ENCODE measurements around the gene FILIP1L. TPM values are rescaled to one million over a fixed set of nuclear protein-coding genes. Genes with fewer than 3 reads are reported as not detected.

The FILIP1L gene
- total RNA-seq, 1 experiment from 2014 or later: 29.0 TPM

DNA sequence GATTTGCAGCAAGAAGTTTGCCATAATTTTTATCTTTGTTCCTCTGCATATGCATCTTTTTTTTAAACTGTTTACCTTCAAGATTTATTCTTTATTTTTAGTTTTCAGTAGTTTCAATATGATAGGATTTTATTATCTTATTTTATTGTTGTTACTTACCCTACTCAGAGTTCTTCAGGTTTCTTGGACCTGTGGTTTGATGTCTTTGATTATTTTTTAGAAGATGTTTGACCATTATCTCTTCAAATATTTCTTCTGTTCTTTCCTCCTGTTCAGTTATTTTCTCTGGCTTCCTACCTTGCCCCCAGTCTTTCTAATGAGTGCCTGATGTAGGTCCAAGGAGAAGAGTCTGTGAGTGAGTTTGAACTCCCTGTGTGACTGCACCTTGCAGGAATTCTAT, 137.7 kb downstream of the FILIP1L start:
- no peak for DNase-seq (ENCODE audit: low spot score)

DNA sequence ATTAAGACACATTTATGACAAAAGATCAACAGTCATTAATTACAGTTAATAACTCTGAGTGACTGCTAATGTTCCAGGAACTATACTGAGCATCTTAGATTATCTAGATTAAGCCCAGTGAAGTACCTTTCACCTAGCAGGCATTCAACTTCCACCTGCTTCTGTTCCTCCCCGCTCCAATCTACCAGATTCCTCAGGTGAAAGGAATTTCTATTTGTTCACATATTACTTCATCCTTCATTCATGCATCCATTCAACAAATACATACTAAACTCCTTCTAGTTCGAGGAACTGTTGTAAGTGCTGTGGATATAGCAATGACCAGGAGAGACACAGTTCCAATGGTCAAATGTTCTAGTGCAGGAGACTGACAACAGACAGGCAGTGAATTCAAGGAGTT, 139.3 kb downstream of the FILIP1L start:
- no peak for DNase-seq (ENCODE audit: low spot score)

- DNase-seq (ENCODE audit: low spot score): no peak
These were observed 141.8 kb downstream of the FILIP1L start for GRCh38 chr3:99972380-99973104.

GRCh38 chr3:99971761-99972160, 142.5 kb downstream of the FILIP1L start:
- DNase-seq (ENCODE audit: low spot score): no peak

GRCh38 chr3:99970198-99970597, 144.1 kb downstream of the FILIP1L start:
- no peak for DNase-seq (ENCODE audit: low spot score)

DNA sequence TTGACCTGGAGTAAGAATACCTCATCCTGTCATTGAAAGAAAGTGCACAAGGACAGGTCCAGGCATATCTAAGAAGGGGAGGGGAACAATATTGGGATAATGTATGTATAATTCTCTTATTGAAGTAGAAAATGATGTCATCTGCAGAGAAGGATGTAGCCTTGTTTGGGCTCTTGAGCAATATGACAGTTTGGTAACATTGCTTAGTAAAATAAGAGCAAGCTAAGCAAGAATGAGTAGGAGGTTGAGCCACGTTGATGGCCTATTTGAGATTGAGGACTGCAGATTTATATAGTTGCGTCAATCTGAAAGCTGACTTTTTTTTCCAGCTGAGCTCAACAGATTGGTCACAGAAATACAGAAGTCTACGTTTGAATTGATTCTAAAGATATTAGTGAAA, 145.2 kb downstream of the FILIP1L start:
- no peak for DNase-seq (ENCODE audit: low spot score)

GRCh38 chr3:99967796-99968195, 146.5 kb downstream of the FILIP1L start:
- DNase-seq (ENCODE audit: low spot score): no peak

- DNase-seq (ENCODE audit: low spot score): no peak
These were observed 147.5 kb downstream of the FILIP1L start for GRCh38 chr3:99966662-99967416.

GRCh38 chr3:99965681-99966408, 148.5 kb downstream of the FILIP1L start:
- no peak for DNase-seq (ENCODE audit: low spot score)

- peak; percentile 11 for DNase-seq (ENCODE audit: low spot score)
These were observed 149.2 kb downstream of the FILIP1L start for GRCh38 chr3:99965077-99965476.

GRCh38 chr3:99962703-99963102, 151.6 kb downstream of the FILIP1L start:
- DNase-seq (ENCODE audit: low spot score): no peak

DNA sequence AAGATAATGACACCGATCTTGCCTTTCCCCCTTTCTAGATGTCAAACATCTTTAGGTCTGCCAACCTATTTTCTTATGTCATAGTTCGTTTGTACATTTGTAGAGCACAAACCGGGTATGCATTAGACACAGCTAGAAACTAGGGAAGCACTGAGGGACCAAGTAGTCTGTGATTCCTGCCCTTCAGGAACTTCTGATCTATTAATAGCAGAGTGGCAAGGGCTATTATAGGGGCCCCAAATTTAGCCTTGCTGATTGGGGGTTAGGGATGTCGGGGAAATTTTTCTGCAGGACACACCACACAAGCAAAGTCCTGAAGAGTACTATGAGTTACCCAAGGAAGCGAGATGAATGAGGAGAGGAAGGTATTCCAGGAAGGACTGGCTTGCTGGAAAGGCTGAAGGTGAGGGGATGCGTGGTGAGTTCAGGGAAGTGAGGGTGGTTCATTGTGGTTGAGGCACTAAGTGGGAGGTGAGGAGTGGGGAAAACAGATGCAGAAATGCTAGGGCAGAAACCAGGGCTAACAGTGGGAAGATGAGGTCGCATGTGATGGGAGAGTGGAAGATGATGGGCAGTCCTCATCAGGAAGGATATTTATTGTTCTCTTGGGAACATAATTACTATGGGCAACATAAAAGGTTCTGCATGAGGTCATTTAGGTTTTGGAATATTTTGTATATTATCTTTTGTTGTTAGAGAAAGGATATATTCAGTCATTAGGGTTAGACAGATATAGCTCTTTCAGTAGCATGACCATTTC, 152.4 kb downstream of the FILIP1L start:
- DNase-seq (ENCODE audit: low spot score): no peak

DNA sequence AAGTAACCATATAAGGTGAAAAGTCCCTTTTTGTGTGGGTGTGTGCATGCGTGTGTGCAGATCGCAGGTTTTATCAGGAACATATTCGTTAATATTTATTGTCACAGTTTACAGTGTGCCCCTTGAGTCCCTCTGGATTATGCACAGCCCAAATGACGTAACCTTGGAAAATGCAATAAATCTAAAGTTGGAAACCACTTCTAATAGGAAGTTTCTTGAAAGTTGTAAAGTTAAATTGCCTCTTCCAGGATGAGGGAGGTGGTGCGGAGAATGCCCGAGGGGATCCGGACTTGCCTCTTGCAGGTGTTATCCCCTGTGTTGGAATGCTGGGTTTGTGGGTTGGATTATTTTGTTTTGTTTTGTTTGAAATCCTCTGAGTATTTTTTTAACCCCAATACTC, 153.4 kb downstream of the FILIP1L start:
- DNase-seq (ENCODE audit: low spot score): peak; percentile 35

- DNase-seq (ENCODE audit: low spot score): no peak
These were observed 154.0 kb downstream of the FILIP1L start for GRCh38 chr3:99960123-99960878.

DNA sequence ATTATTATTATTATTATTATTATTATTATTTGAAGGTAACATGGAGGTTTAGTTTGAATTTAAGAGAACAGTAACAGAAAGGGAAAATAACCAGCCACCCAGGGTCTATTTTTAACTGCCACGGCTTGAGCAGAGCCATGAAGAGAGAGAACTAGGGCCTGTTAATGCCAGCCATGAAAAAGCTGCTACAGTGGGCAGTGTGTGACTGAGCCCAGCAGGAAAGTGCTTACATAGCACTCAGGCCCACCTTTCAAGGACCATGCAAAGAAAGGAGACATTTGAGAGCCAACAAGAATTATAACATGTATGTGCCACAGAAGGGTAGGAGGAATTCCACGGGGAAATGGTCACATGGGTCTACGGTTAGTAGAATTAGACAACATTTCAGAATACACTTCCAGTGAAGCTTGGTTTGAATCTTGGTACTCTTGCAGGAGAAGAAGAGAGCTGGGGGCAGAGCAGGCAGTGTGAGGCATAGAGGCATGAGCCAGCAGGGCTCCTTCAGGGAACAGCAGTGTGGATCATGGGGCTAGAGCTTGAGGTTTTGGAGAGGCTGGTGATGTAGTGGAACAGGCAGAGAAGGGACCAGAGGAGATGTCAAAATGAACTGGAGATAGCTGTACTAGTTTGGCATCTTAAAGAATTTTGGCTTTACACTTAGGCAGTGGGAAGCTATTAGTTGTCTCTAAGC, 155.9 kb downstream of the FILIP1L start:
- no peak for DNase-seq (ENCODE audit: low spot score)

DNA sequence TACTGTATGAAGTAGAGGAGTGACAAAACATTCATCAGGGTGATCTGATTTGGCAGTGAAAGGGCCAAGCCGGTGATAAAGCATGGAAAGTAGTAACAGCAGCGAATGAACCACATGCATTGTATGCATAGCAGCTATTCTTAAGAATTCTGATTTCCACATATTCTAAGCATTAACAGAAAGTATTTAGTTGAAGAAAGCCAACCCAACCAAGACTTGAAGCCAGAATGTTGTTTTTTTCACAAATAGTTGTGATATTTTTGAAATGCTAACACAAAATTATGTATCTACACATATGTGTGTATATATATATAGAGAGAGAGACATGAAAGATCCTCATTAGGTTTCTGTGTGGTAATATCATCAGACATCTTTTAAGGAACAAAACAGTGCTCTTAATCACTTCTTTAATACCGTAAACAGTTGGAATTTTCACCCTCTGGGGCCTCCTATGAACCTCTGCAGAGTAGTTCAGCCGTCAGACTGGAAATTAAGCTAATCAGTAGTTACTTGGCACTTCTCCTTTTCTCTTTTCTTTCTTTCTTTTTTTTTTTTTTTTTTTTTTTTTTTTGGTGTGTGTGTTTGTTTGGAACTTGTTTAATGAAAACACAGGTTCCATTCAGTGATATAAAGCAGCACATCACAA, 157.0 kb downstream of the FILIP1L start:
- DNase-seq (ENCODE audit: low spot score): no peak

GRCh38 chr3:99955773-99956562, 158.3 kb downstream of the FILIP1L start:
- DNase-seq (ENCODE audit: low spot score): no peak

GRCh38 chr3:99954914-99955644, 159.2 kb downstream of the FILIP1L start:
- no peak for DNase-seq (ENCODE audit: low spot score)

Measured in A172 (cell line).